SK-N-SH (cell line): ENCODE data around the gene MCCC2. TPM values are rescaled to one million over a fixed set of nuclear protein-coding genes. Genes with fewer than 3 reads are reported as not detected.
"Not testable (repeated sequence)": the region's sequence is repeated elsewhere in the genome, so short reads cannot be mapped to it uniquely, and the experiment has no call there.

Experiments used
- CTCF ChIA-PET: fragments of 300-600, 350-600 bp; formaldehyde crosslinking; extraction: SDS; loops from one replicate; lab custom pipeline; 2021; lab: Yijun Ruan, JAX
- POLR2A ChIA-PET: fragments of 350-600 bp; sonication (Branson Sonifier 250); formaldehyde crosslinking; extraction: SDS; loops from one replicate; lab custom pipeline; 2020; ENCODE audit warnings: antibody characterized with exemption, inconsistent platforms; lab: Yijun Ruan, JAX
- DNase-seq: peaks from one replicate; pipeline ENCODE4 v3.0.0; 2012
- H2AFZ ChIP-seq: fragments of 200-600 bp; sonication (generic); 2 replicates; pipeline ENCODE4 v1.8.1; 2016; ENCODE audit warnings: antibody characterized with exemption, mild to moderate bottlenecking, low read depth
- H3F3A ChIP-seq: fragments of 200-600 bp; sonication (generic); replicated peaks from 2 replicates; pipeline ENCODE3; 2016; ENCODE audit warnings: antibody characterized with exemption, mild to moderate bottlenecking; ENCODE audit not compliant: insufficient read depth
- H3K27ac ChIP-seq, 2 experiments: fragments of 200-500 bp in 1 of 2; fragments of 200-600 bp in 1 of 2; sonication (Bioruptor generic) in 1 of 2; sonication (generic), shearing (Covaris generic) in 1 of 2; 2 replicates each; pipeline versions ENCODE4 v1.5.1 to v1.6.1; 2014 to 2016; ENCODE audit warnings: low read depth in 2 of 2, inconsistent platforms in 1 of 2, low read length in 1 of 2, mild to moderate bottlenecking in 1 of 2, mixed read lengths in 1 of 2
- H3K27me3 ChIP-seq: fragments of 200-600 bp; sonication (generic), shearing (Covaris generic); 2 replicates; pipeline ENCODE4 v1.6.1; 2016; ENCODE audit warnings: mixed run types; ENCODE audit not compliant: insufficient read depth
- H3K36me3 ChIP-seq, 2 experiments: fragments of 200-500 bp in 1 of 2; fragments of 200-600 bp in 1 of 2; sonication (Bioruptor generic) in 1 of 2; sonication (generic) in 1 of 2; replicated peaks in 1 of 2; 2 replicates each; pipeline versions ENCODE3 to v1.5.1; 2014 to 2016; ENCODE audit warnings: low read length in 1 of 2, mild to moderate bottlenecking in 1 of 2; ENCODE audit not compliant: insufficient read depth in 2 of 2, control insufficient read depth in 1 of 2
- H3K4me1 ChIP-seq, 2 experiments: fragments of 200-500 bp in 1 of 2; fragments of 200-600 bp in 1 of 2; sonication (Bioruptor generic) in 1 of 2; sonication (generic), shearing (Covaris generic) in 1 of 2; 2 replicates each; pipeline versions ENCODE4 v1.5.1 to v1.6.1; 2014 to 2016; ENCODE audit warnings: low read depth in 1 of 2, low read length in 1 of 2, mixed run types in 1 of 2; ENCODE audit not compliant: insufficient read depth in 2 of 2, control insufficient read depth in 1 of 2
- H3K4me2 ChIP-seq: fragments of 200-600 bp; sonication (generic), shearing (Covaris generic); 2 replicates; pipeline ENCODE4 v1.6.1; 2017; ENCODE audit warnings: mixed run types
- H3K4me3 ChIP-seq, 2 experiments: fragments of 200-500 bp in 1 of 2; fragments of 200-600 bp in 1 of 2; sonication (Bioruptor generic) in 1 of 2; sonication (generic), shearing (Covaris generic) in 1 of 2; 2 replicates each; pipeline versions ENCODE4 v1.5.1 to v1.8.1; 2014 to 2016; ENCODE audit warnings: low read depth in 2 of 2, inconsistent platforms in 1 of 2, low read length in 1 of 2, mild to moderate bottlenecking in 1 of 2, mixed read lengths in 1 of 2, moderate library complexity in 1 of 2
- H3K79me2 ChIP-seq: fragments of 200-600 bp; sonication (generic); 2 replicates; pipeline ENCODE4 v1.8.1; 2017; ENCODE audit warnings: mild to moderate bottlenecking; ENCODE audit not compliant: insufficient read depth
- H3K9ac ChIP-seq: fragments of 200-600 bp; sonication (generic); 2 replicates; pipeline ENCODE4 v1.6.1; 2017; ENCODE audit warnings: mixed run types
- H3K9me2 ChIP-seq: fragments of 200-600 bp; sonication (generic); 2 replicates; pipeline ENCODE4 v1.6.1; 2017; ENCODE audit warnings: mixed run types
- H3K9me3 ChIP-seq: fragments of 200-600 bp; sonication (generic); 2 replicates; pipeline ENCODE4 v1.6.1; 2017; ENCODE audit warnings: mixed run types, mild to moderate bottlenecking, moderate library complexity
- H4K20me1 ChIP-seq: fragments of 200-600 bp; sonication (generic); 2 replicates; pipeline ENCODE4 v1.6.1; 2017; ENCODE audit warnings: mild to moderate bottlenecking, mixed run types; ENCODE audit not compliant: insufficient read depth
- ELF1 ChIP-seq: IDR thresholded peaks from 2 replicates; pipeline ENCODE4 v1.4.0; 2012
- EP300 ChIP-seq, 2 experiments: IDR thresholded peaks; 2 replicates each; pipeline versions ENCODE4 v1.4.0 to v1.6.1; 2012; ENCODE audit warnings: borderline replicate concordance in 1 of 2, low read depth in 1 of 2, low read length in 1 of 2
- FOXJ3 ChIP-seq: sonication (generic); formaldehyde crosslinking; IDR thresholded peaks from 2 replicates; pipeline ENCODE4 v1.5.1; 2020; ENCODE audit warnings: mild to moderate bottlenecking, missing genetic modification reagents
- GABPA ChIP-seq: IDR thresholded peaks from 2 replicates; pipeline ENCODE4 v1.4.0; 2012; ENCODE audit warnings: low read depth, mild to moderate bottlenecking
- JUND ChIP-seq: IDR thresholded peaks from 2 replicates; pipeline ENCODE4 v1.4.0; 2012
- MEF2A ChIP-seq: IDR thresholded peaks from 2 replicates; pipeline ENCODE4 v1.4.0; 2012; ENCODE audit warnings: low read depth, borderline replicate concordance
- NRF1 ChIP-seq: IDR thresholded peaks from 2 replicates; pipeline ENCODE4 v1.6.1; 2012; ENCODE audit warnings: low read depth, mild to moderate bottlenecking, low read length
- POLR2AphosphoS5 ChIP-seq: IDR thresholded peaks from 2 replicates; pipeline ENCODE4 v1.6.1; 2012; ENCODE audit warnings: low read depth, low read length
- RXRA ChIP-seq: IDR thresholded peaks from 2 replicates; pipeline ENCODE4 v1.4.0; 2012; ENCODE audit warnings: low read depth, mild to moderate bottlenecking, borderline replicate concordance
- SIN3A ChIP-seq: IDR thresholded peaks from 2 replicates; pipeline ENCODE4 v1.6.1; 2012; ENCODE audit warnings: low read depth, mild to moderate bottlenecking, low read length, moderate library complexity, borderline replicate concordance
- SMC3 ChIP-seq: IDR thresholded peaks from 2 replicates; pipeline ENCODE4 v1.6.1; 2012; ENCODE audit warnings: low read depth, low read length, improper control_type of control experiment
- TAF1 ChIP-seq: IDR thresholded peaks from 2 replicates; pipeline ENCODE4 v1.6.1; 2012; ENCODE audit warnings: low read depth, mild to moderate bottlenecking, low read length, moderate library complexity, borderline replicate concordance
- YY1 ChIP-seq: IDR thresholded peaks from 2 replicates; pipeline ENCODE4 v1.4.0; 2012; ENCODE audit warnings: low read depth, mild to moderate bottlenecking
- WGBS: methylation state at CpG from one replicate; pipeline ENCODE4 v1.1.6; 2017; ENCODE audit warnings: low lambda C conversion rate; 5-methylcytosine and 5-hydroxymethylcytosine counted together
- polyA plus RNA-seq, 3 experiments: library from polyadenylated mRNA; depleted of rRNA; stranded (reverse); fragments of >200 nt; gene quantifications; 2 replicates each; pipeline ENCODE4 v1.2.3, GENCODE V29; 2012
- TF ChIP-seq, protein P1 (sequence below): fragments of 150-350 bp; IDR thresholded peaks from 2 replicates; pipeline ENCODE4 v1.6.1; 2017; ENCODE audit warnings: antibody characterized with exemption, low read length, low read depth, borderline replicate concordance
- TF ChIP-seq, protein P2 (sequence below): IDR thresholded peaks from 2 replicates; pipeline ENCODE4 v1.4.0; 2012; ENCODE audit warnings: low read depth, borderline replicate concordance

The MCCC2 gene
- polyA plus RNA-seq, 1 of the 3 experiments (the other 2 are of a cell fraction), result 33.6 TPM

DNA sequence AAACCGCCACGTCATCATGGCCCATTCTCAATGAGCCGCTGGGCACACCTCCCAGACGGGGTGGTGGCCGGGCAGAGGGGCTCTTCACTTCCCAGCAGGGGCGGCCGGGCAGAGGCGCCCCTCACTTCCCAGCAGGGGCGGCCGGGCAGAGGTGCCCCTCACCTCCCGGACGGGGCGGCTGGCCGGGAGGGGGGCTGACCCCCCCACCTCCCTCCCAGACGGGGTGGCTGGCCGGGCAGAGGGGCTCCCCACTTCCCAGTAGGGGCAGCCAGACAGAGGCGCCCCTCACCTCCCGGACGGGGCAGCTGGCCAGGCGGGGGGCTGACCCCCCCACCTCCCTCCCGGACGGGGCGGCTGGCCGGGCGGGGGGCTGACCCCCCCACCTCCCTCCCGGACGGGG lies 35.6 kb upstream of the MCCC2 start:
- H3K4me2 ChIP-seq, H2AFZ ChIP-seq, H3K9me3 ChIP-seq, H3K79me2 ChIP-seq, H3K9me2 ChIP-seq, POLR2A ChIA-PET, H3F3A ChIP-seq, H3K27me3 ChIP-seq, H3K9ac ChIP-seq, CTCF ChIA-PET, H3K4me3 ChIP-seq, H3K4me1 ChIP-seq, H4K20me1 ChIP-seq, DNase-seq, H3K27ac ChIP-seq: not testable (repeated sequence)
- H3K36me3 ChIP-seq, result peaks cover 44 to 60% of the 10 kb centered on the region in 2 experiments
- WGBS, result 93% methylated on average over 6 of the region's 27 CpGs

DNA sequence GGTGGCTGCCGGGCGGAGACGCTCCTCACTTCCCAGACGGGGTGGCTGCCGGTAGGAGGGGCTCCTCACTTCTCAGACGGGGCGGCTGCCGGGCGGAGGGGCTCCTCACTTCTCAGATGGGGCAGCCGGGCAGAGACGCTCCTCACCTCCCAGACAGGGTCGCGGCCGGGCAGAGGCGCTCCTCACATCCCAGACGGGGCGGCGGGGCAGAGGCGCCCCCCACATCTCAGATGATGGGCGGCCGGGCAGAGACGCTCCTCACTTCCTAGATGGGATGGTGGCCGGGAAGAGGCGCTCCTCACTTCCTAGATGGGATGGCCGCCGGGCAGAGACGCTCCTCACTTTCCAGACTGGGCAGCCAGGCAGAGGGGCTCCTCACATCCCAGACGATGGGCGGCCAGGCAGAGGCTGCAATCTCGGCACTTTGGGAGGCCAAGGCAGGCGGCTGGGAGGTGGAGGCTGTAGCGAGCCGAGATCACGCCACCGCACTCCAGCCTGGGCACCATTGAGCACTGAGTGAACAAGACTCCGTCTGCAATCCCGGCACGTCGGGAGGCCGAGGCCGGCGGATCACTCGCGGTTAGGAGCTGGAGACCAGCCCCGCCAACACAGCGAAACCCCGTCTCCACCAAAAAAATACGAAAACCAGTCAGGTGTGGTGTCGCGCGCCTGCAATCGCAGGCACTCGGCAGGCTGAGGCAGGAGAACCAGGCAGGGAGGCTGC lies 35.0 kb upstream of the MCCC2 start:
- WGBS, result 100% methylated on average over 7 of the region's 53 CpGs
- H3F3A ChIP-seq, CTCF ChIA-PET, H3K9me2 ChIP-seq, H2AFZ ChIP-seq, DNase-seq, POLR2A ChIA-PET, H3K4me1 ChIP-seq, H3K4me3 ChIP-seq, H3K4me2 ChIP-seq, H3K79me2 ChIP-seq, H3K27me3 ChIP-seq, H3K27ac ChIP-seq, H4K20me1 ChIP-seq, H3K9ac ChIP-seq, H3K9me3 ChIP-seq: not testable (repeated sequence)
- H3K36me3 ChIP-seq, result peaks cover 50 to 62% of the 10 kb centered on the region in 2 experiments

DNA sequence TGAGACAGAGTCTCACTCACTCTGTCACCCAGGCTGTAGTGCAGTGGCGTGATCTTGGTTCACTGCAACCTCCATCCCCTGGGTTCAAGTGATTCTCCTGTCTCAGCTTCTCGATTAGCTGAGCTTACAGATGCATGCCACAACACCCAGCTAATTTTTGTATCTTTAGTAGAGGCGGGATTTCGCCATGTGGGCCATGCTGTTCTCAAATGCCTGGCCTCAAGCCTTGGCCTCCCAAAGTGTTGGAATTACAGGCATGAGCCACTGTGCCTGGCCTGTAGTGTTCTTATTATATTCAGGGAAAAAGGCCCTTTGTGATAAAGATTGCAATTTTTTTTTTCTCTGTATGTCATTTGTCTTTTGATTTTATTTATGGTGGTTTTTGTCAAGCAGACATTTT lies 24.0 kb upstream of the MCCC2 start:
- no peaks in the 10 kb centered on the region for H3K4me1 ChIP-seq
- H3F3A ChIP-seq, result no peaks in the 10 kb centered on the region
- H3K79me2 ChIP-seq, result no peaks in the 10 kb centered on the region; the same call in 1 of the 2 replicates
- H2AFZ ChIP-seq, result no peak overlapping the region
- no peak overlapping the region for H3K27ac ChIP-seq
- peaks cover 67 to 83% of the 10 kb centered on the region in 2 experiments for H3K36me3 ChIP-seq
- 95% methylated on average over 4 of the region's 4 CpGs for WGBS
- CTCF ChIA-PET, result interaction anchor here (0.6 kb wide), 1 partner anchor 103 kb away, joined by 4 read pairs; no protein-coding TSS in a partner anchor
- POLR2A ChIA-PET, result no interaction called here
- no peaks in the 10 kb centered on the region for H4K20me1 ChIP-seq
- no peak overlapping the region for H3K4me2 ChIP-seq
- no peak for TF ChIP-seq EP300 (IDR thresholded peaks at IDR 0.05; ENCODE audit: borderline replicate concordance in 1 of 2, low read depth in 1 of 2, low read length in 1 of 2)
- no peak for TF ChIP-seq YY1
- TF ChIP-seq TAF1, result no peak
- no peak for TF ChIP-seq JUND
- TF ChIP-seq GABPA, result no peak
- TF ChIP-seq, protein P1, sequence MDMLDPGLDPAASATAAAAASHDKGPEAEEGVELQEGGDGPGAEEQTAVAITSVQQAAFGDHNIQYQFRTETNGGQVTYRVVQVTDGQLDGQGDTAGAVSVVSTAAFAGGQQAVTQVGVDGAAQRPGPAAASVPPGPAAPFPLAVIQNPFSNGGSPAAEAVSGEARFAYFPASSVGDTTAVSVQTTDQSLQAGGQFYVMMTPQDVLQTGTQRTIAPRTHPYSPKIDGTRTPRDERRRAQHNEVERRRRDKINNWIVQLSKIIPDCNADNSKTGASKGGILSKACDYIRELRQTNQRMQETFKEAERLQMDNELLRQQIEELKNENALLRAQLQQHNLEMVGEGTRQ, result no peak
- TF ChIP-seq ELF1, result no peak
- no peak for TF ChIP-seq NRF1
- no peak for TF ChIP-seq POLR2AphosphoS5
- TF ChIP-seq FOXJ3 (CRISPR knock-in tag), result no peak
- TF ChIP-seq MEF2A, result no peak
- TF ChIP-seq, protein P2, sequence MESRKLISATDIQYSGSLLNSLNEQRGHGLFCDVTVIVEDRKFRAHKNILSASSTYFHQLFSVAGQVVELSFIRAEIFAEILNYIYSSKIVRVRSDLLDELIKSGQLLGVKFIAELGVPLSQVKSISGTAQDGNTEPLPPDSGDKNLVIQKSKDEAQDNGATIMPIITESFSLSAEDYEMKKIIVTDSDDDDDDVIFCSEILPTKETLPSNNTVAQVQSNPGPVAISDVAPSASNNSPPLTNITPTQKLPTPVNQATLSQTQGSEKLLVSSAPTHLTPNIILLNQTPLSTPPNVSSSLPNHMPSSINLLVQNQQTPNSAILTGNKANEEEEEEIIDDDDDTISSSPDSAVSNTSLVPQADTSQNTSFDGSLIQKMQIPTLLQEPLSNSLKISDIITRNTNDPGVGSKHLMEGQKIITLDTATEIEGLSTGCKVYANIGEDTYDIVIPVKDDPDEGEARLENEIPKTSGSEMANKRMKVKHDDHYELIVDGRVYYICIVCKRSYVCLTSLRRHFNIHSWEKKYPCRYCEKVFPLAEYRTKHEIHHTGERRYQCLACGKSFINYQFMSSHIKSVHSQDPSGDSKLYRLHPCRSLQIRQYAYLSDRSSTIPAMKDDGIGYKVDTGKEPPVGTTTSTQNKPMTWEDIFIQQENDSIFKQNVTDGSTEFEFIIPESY, result no peak
- no peak for TF ChIP-seq SIN3A
- no peak for TF ChIP-seq RXRA
- no peak for TF ChIP-seq SMC3
- H3K27me3 ChIP-seq, result no peaks in the 10 kb centered on the region
- no peak overlapping the region for H3K9ac ChIP-seq
- H3K9me3 ChIP-seq, result no peaks in the 10 kb centered on the region
- no peak overlapping the region for H3K4me3 ChIP-seq
- no peaks in the 10 kb centered on the region for H3K9me2 ChIP-seq
- DNase-seq, result no peak
